C4-2B (cell line): ENCODE results near the gene NCBP2L.

ENCODE experiments used
- ZFX ChIP-seq: fragments of 450-650 bp; IDR thresholded peaks from 2 replicates; pipeline ENCODE4 v1.6.1; 2017
- TF ChIP-seq, protein P1 (sequence below): fragments of 450-650 bp; conservative IDR thresholded peaks from 2 replicates; pipeline ENCODE4 v1.5.1; 2017; ENCODE audit warnings: mild to moderate bottlenecking

DNA sequence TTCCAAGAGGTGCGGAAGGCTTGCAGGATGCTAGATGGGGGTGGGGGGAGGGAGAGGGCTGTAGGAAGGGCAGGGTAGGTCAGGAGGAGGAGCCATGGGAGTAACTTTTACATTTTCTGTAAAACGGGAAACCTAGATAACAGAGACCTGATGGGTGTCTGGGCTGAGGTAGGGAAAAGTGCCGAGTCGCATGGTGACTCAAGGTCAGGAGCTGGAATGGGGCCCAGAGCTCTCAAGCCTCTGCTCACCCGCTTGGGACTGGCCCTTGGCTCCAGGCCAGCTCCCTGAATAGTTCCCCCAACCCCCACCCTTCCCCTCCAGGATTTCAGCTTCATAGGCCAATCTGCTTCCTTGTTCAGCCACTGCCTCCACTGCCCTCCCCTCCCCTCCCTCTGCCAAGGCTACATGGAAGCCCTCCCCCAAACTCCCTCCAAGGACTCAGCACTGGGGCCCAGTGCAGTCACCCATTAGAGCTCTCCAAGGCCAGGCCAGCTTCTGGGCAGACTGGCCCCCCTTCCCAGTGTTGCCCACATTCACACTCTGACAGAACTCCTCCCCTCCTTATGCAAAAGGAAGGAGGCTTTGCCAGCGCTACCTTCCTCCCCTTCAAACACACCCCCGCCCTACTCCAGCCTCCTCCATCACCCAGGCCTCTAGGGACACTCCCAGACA lies 45.6 kb upstream of the NCBP2L start:
- TF ChIP-seq, protein P1, sequence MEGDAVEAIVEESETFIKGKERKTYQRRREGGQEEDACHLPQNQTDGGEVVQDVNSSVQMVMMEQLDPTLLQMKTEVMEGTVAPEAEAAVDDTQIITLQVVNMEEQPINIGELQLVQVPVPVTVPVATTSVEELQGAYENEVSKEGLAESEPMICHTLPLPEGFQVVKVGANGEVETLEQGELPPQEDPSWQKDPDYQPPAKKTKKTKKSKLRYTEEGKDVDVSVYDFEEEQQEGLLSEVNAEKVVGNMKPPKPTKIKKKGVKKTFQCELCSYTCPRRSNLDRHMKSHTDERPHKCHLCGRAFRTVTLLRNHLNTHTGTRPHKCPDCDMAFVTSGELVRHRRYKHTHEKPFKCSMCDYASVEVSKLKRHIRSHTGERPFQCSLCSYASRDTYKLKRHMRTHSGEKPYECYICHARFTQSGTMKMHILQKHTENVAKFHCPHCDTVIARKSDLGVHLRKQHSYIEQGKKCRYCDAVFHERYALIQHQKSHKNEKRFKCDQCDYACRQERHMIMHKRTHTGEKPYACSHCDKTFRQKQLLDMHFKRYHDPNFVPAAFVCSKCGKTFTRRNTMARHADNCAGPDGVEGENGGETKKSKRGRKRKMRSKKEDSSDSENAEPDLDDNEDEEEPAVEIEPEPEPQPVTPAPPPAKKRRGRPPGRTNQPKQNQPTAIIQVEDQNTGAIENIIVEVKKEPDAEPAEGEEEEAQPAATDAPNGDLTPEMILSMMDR: no peak
- no peak for TF ChIP-seq ZFX
